Measurements from ENCODE around the gene LMO7.

GRCh38 chr13:75826391-75826790 lies 190.3 kb downstream of the LMO7 start:
- TF ChIP-seq RELA (CRISPR knock-in tag; IDR thresholded peaks at IDR 0.05; ENCODE audit: borderline replicate concordance) (no peak), ZNF263 (CRISPR knock-in tag; IDR thresholded peaks at IDR 0.05; ENCODE audit: low read depth) (no peak), CTCF (IDR thresholded peaks at IDR 0.05) (no peak)

Data from WTC11 (cell line).